ENCODE data around the gene SLC44A2. TPM values are rescaled to one million over a fixed set of nuclear protein-coding genes. Genes with fewer than 3 reads are reported as not detected.

SLC44A2 gene
- total RNA-seq, 4 donors from 2014 or later, result 59.7 to 82.8 (median 69.8) TPM

DNA sequence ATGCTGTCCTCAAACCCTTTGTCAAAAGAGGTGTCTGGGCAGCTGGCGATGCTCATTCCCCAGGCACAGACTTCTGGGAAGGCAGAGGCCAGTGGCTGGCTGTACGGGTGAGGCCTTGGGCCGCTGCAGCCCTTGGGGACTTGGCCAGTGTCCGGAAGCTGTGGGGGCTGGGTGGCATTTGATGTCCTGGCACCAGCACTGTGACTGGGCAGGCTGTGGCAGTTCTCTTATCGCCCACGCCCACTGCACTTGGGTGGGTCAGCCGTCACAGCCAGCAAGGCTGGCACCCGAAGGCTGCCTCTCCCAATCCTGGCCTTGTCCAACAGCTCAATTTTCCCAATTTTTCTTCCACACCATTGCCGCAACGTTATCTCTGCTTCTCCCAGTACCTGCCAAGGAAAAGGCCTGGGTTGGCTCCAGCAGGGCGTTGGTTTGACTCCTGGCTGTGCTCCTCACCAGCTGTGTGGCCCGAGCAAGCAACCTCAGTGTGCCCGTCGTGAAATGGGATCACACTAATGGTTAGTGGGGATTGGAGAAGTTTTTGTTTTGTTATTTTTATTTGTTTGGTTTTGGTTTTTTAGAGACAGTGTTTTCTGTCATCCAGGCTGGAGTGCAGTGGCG is 12.7 kb upstream of the SLC44A2 start:
- TF ChIP-seq, protein P1, sequence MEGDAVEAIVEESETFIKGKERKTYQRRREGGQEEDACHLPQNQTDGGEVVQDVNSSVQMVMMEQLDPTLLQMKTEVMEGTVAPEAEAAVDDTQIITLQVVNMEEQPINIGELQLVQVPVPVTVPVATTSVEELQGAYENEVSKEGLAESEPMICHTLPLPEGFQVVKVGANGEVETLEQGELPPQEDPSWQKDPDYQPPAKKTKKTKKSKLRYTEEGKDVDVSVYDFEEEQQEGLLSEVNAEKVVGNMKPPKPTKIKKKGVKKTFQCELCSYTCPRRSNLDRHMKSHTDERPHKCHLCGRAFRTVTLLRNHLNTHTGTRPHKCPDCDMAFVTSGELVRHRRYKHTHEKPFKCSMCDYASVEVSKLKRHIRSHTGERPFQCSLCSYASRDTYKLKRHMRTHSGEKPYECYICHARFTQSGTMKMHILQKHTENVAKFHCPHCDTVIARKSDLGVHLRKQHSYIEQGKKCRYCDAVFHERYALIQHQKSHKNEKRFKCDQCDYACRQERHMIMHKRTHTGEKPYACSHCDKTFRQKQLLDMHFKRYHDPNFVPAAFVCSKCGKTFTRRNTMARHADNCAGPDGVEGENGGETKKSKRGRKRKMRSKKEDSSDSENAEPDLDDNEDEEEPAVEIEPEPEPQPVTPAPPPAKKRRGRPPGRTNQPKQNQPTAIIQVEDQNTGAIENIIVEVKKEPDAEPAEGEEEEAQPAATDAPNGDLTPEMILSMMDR (IDR thresholded peaks at IDR 0.05), result no peak
- TF ChIP-seq POLR2A (IDR thresholded peaks at IDR 0.05), result no peak
- Histone ChIP-seq H3K9me3 (no peaks in the 10 kb centered on the region), H3K36me3 (no peaks in the 10 kb centered on the region), H3K4me3 (no peak overlapping the region), H3K27me3 (no peaks in the 10 kb centered on the region), H3K4me1 (peaks cover 6 to 60% (median 21%) of the 10 kb centered on the region in 3 donors), H3K27ac (peak overlapping the region; percentile 4 to 59 (median 47))
- no peak for DNase-seq
- intact Hi-C loops (cut with DNase I), result no loop called here
- WGBS, 2 donors, result 29 to 41% methylated on average over 11 to 15 of the region's 15 CpGs

DNA sequence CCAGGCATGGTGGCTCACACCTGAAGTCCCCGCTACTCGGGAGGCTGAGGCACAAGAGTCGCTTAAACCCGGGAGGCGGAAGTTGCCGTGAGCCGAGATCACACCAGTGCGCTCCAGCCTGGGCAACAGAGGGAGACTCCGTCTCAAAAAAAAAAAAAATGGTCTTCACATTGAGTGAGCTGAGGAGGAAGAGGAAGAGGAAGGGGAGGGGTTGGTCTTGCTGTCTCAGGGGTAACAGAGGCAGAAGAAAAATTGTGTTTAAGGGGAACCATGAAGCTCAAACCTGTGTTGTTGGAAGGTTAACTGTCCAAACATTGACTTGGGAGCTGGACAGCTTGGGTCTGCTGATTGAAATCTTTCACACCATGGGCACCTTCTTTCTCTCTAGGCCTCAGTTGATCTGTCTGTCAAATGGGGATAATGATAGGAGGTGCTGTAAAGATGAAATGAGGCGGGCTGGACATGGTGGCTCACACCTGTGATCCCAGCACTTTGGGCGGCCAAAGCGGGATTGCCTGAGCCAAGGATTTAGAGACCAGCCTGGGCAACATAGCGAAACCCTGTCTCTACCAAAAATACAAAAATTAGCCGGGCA is 9.8 kb upstream of the SLC44A2 start:
- H3K27me3 ChIP-seq, result no peaks in the 10 kb centered on the region
- peaks cover 6 to 70% (median 24%) of the 10 kb centered on the region in 3 donors for H3K4me1 ChIP-seq
- 88 to 94% methylated on average over 7 to 14 of the region's 14 CpGs for WGBS, 2 donors
- no peaks in the 10 kb centered on the region for H3K9me3 ChIP-seq
- DNase-seq, result no peak
- TF ChIP-seq, protein P1 (IDR thresholded peaks at IDR 0.05), result no peak
- TF ChIP-seq POLR2A (IDR thresholded peaks at IDR 0.05), result no peak
- H3K36me3 ChIP-seq, result no peaks in the 10 kb centered on the region
- H3K27ac ChIP-seq, result no peak overlapping the region
- H3K4me3 ChIP-seq, result no peak overlapping the region
- intact Hi-C loops (cut with DNase I), result no loop called here

DNA sequence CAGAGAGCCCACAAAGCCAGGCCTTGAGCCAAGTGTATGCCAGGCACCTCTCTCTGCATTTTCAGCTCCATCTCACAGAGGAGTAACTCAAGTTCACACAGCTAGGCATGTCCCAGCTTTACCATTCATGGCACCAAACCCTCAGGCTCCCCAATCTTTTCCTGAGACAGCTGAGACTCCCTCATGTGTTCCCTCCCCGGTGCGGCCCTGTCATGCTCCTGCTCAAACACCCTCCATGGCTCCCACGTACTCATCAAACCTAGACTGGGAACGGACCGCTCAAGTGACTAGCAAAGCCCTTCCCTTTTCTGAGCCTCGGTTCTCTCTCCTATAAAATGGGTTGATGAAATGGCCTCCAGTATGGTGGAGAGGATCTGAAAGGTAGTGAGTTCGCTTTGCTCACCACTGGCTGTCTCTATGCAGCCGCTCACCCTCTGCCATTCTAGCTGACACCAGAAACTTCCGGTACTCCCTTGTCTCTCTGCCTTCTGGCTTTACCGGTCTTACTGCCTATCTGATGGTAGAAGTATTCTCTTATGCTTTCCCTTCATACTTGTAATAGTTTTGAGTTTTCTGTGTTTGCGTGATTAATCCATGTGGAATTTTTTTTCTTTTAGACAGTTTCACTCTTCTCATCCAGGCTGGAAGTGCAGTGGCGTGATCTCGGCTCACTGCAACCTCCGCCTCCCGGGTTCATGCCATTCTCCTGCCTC is 7.8 kb upstream of the SLC44A2 start:
- intact Hi-C loops (cut with DNase I), result no loop called here
- peak overlapping the region in 3 of 4 donors; percentile 13 to 35 (median 22) for H3K4me3 ChIP-seq
- TF ChIP-seq, protein P1 (IDR thresholded peaks at IDR 0.05), result no peak
- TF ChIP-seq POLR2A (IDR thresholded peaks at IDR 0.05), result no peak
- H3K4me1 ChIP-seq, result peaks cover 5 to 56% (median 16%) of the 10 kb centered on the region in 3 donors
- H3K27ac ChIP-seq, result peak overlapping the region; percentile 51 to 73 (median 64)
- no peaks in the 10 kb centered on the region for H3K9me3 ChIP-seq
- DNase-seq, result no peak
- H3K36me3 ChIP-seq, result no peaks in the 10 kb centered on the region
- 41 to 55% methylated on average over 12 to 15 of the region's 15 CpGs for WGBS, 2 donors
- no peaks in the 10 kb centered on the region for H3K27me3 ChIP-seq

DNA sequence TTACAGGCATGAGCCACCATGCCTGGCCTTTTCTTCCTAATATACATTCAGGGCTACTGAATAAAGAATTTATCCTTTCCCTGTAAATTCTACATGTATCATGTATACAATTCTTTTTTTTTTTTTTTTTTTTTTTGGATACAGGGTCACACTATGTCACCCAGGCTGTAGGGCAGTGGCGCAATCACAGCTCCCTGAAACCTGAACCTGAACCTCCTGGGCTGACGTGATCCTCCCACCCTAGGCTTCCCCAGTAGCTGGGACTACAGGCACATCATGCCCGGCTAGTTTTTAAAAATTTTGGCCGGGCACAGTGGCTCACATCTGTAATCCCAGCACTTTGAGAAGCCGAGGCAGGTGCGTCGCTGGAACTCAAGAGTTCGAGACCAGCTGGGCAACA is 6.5 kb upstream of the SLC44A2 start:
- TF ChIP-seq POLR2A (IDR thresholded peaks at IDR 0.05), result no peak
- Histone ChIP-seq H3K9me3 (no peaks in the 10 kb centered on the region), H3K4me1 (peaks cover 0 to 56% (median 15%) of the 10 kb centered on the region in 3 donors), H3K27me3 (no peaks in the 10 kb centered on the region), H3K36me3 (no peaks in the 10 kb centered on the region), H3K4me3 (no peak overlapping the region), H3K27ac (peak overlapping the region in 1 of 4 donors; percentile 73)
- WGBS, 2 donors, result 76 to 90% methylated on average over 3 to 7 of the region's 8 CpGs
- intact Hi-C loops (cut with DNase I), result no loop called here
- DNase-seq, result no peak

DNA sequence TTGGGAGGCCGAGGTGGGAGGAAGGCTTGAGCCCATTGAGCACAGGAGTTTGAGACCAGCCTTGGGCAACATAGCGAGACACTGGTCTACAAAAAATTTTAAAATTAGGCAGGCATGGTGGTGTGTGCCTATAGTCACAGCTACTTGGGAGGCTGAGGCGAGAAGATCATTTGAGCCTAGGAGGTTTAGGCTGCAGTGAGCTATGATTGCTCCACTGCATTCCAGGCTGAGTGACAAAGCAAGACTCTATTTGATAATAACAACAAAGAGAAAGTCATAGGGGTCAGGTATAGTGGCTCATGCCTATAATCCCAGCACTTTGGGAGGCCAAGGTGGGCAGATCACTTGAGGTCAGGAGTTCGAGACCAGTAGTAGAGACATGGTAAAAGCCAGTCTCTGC is 4.6 kb upstream of the SLC44A2 start:
- intact Hi-C loops (cut with DNase I), result no loop called here
- H3K27ac ChIP-seq, result no peak overlapping the region

More for the DNA sequence above, 4.6 kb upstream of the SLC44A2 start:
- Histone ChIP-seq H3K27me3 (no peaks in the 10 kb centered on the region), H3K9me3 (no peaks in the 10 kb centered on the region), H3K36me3 (no peaks in the 10 kb centered on the region), H3K4me1 (peaks cover 11 to 61% (median 30%) of the 10 kb centered on the region in 3 donors), H3K4me3 (no peak overlapping the region)
- WGBS, 2 donors, result 94 to 95% methylated on average over 4 of the region's 4 CpGs
- TF ChIP-seq POLR2A (IDR thresholded peaks at IDR 0.05), result no peak
- TF ChIP-seq, protein P1 (IDR thresholded peaks at IDR 0.05), result no peak
- no peak for DNase-seq
